ENCODE data around the gene MYO7A. TPM values are rescaled to one million over a fixed set of nuclear protein-coding genes. Genes with fewer than 3 reads are reported as not detected.

MYO7A gene
- total RNA-seq, 2 experiments from 2014 or later, result 0.61 to 0.63 TPM

- Mint-ChIP-seq H3K9me3 (no peaks in the 10 kb centered on the region), H3K4me1 (ENCODE audit: low read depth) (peaks cover 12% of the 10 kb centered on the region), H3K4me3 (no peak overlapping the region), H3K27me3 (no peaks in the 10 kb centered on the region), H3K27ac (no peak overlapping the region), H3K36me3 (ENCODE audit: low read depth) (no peaks in the 10 kb centered on the region)
- ATAC-seq (ENCODE audit: poor library complexity) (no peak), DNase-seq (no peak)
- Histone ChIP-seq H3K9me3 (ENCODE audit: control insufficient read depth in 1 of 2, insufficient read depth in 1 of 2, low read length in 2 of 2) (no peaks in the 10 kb centered on the region), H3K27me3 (ENCODE audit: control insufficient read depth in 1 of 2, insufficient read depth in 2 of 2, low read length in 2 of 2) (peaks cover 3 to 4% of the 10 kb centered on the region in 2 experiments), H3K36me3 (ENCODE audit: insufficient read depth, low read length) (no peaks in the 10 kb centered on the region), H3K27ac (ENCODE audit: low read depth in 1 of 2, low read length in 2 of 2) (no peak overlapping the region), H3K4me3 (ENCODE audit: low read length) (no peak overlapping the region), H3K4me1 (ENCODE audit: insufficient read depth, low read length) (peaks cover 14% of the 10 kb centered on the region)
- CTCF ChIA-PET, result no interaction called here
- TF ChIP-seq CTCF (IDR thresholded peaks at IDR 0.05), result no peak
- intact Hi-C loops (cut with DNase I, micrococcal nuclease), result loop anchor here in 1 of 2 experiments (2.0 kb wide), 1 partner anchor 493 kb away; no protein-coding TSS in a partner anchor
- POLR2A ChIA-PET, result no interaction called here
Measured at GRCh38 chr11:77125695-77126094, 2.4 kb upstream of the MYO7A start.

- peaks cover 14% of the 10 kb centered on the region for H3K4me1 ChIP-seq (ENCODE audit: insufficient read depth, low read length)
- Mint-ChIP-seq H3K9me3 (no peaks in the 10 kb centered on the region), H3K27me3 (no peaks in the 10 kb centered on the region), H3K27ac (no peak overlapping the region), H3K4me1 (ENCODE audit: low read depth) (peaks cover 12% of the 10 kb centered on the region), H3K36me3 (ENCODE audit: low read depth) (no peaks in the 10 kb centered on the region), H3K4me3 (peak overlapping the region; percentile 11)
- intact Hi-C loops (cut with DNase I, micrococcal nuclease), result loop anchor here in 1 of 2 experiments (2.0 kb wide), 1 partner anchor 493 kb away; no protein-coding TSS in a partner anchor
- H3K27ac ChIP-seq (ENCODE audit: low read depth in 1 of 2, low read length in 2 of 2), result no peak overlapping the region
- ATAC-seq (ENCODE audit: poor library complexity) (no peak), DNase-seq (no peak)
- no peaks in the 10 kb centered on the region for H3K36me3 ChIP-seq (ENCODE audit: insufficient read depth, low read length)
- ChIA-PET POLR2A (interaction anchor here (0.6 kb wide), 1 partner anchor 37 kb away, joined by 3 read pairs; no protein-coding TSS in a partner anchor), CTCF (interaction anchor here (1.0 to 2.4 kb wide), 5 partner anchors 40 to 493 kb away, joined by 4 to 23 read pairs (median 8); no protein-coding TSS in a partner anchor)
- peaks cover 3 to 4% of the 10 kb centered on the region in 2 experiments for H3K27me3 ChIP-seq (ENCODE audit: control insufficient read depth in 1 of 2, insufficient read depth in 2 of 2, low read length in 2 of 2)
- TF ChIP-seq CTCF (IDR thresholded peaks at IDR 0.05), result no peak
- H3K4me3 ChIP-seq (ENCODE audit: low read length), result no peak overlapping the region
- H3K9me3 ChIP-seq (ENCODE audit: control insufficient read depth in 1 of 2, insufficient read depth in 1 of 2, low read length in 2 of 2), result no peaks in the 10 kb centered on the region
Measured at GRCh38 chr11:77126156-77126775, 1.8 kb upstream of the MYO7A start.

- Mint-ChIP-seq H3K4me3 (no peak overlapping the region), H3K27ac (no peak overlapping the region), H3K27me3 (no peaks in the 10 kb centered on the region), H3K9me3 (no peaks in the 10 kb centered on the region), H3K36me3 (ENCODE audit: low read depth) (no peaks in the 10 kb centered on the region), H3K4me1 (ENCODE audit: low read depth) (peaks cover 12% of the 10 kb centered on the region)
- Histone ChIP-seq H3K36me3 (ENCODE audit: insufficient read depth, low read length) (no peaks in the 10 kb centered on the region), H3K27ac (ENCODE audit: low read depth in 1 of 2, low read length in 2 of 2) (no peak overlapping the region), H3K4me3 (ENCODE audit: low read length) (peak overlapping the region; percentile 56), H3K9me3 (ENCODE audit: control insufficient read depth in 1 of 2, insufficient read depth in 1 of 2, low read length in 2 of 2) (no peaks in the 10 kb centered on the region), H3K4me1 (ENCODE audit: insufficient read depth, low read length) (peaks cover 14% of the 10 kb centered on the region), H3K27me3 (ENCODE audit: control insufficient read depth in 1 of 2, insufficient read depth in 2 of 2, low read length in 2 of 2) (peaks cover 3 to 4% of the 10 kb centered on the region in 2 experiments)
- POLR2A ChIA-PET, result interaction anchor here (0.6 kb wide), 1 partner anchor 38 kb away, joined by 3 read pairs; no protein-coding TSS in a partner anchor
- intact Hi-C loops (cut with DNase I, micrococcal nuclease), result loop anchor here (1.0 to 2.0 kb wide), 3 partner anchors 61 to 492 kb away; no protein-coding TSS in a partner anchor
- CTCF ChIA-PET, result interaction anchor here (0.7 to 2.4 kb wide), 8 partner anchors 16 to 492 kb away, joined by 3 to 23 read pairs (median 4); no protein-coding TSS in a partner anchor
- no peak for DNase-seq
- no peak for ATAC-seq (ENCODE audit: poor library complexity)
- no peak for TF ChIP-seq CTCF (IDR thresholded peaks at IDR 0.05)
Measured at GRCh38 chr11:77126861-77127234, 1.2 kb upstream of the MYO7A start.

Measured in CD4-positive, alpha-beta T cell (primary cell).